Measurements from ENCODE around the gene ID2. TPM values are rescaled to one million over a fixed set of nuclear protein-coding genes. Genes with fewer than 3 reads are reported as not detected.

ID2 gene
- total RNA-seq, 1 experiment from 2014 or later = 112 TPM

- H3K36me3 ChIP-seq (ENCODE audit: control insufficient read depth in 1 of 2, insufficient read depth in 2 of 2, low read length in 2 of 2) = no peaks in the 10 kb centered on the region
- ChIA-PET POLR2A (interaction anchor here (1.1 to 1.7 kb wide), 2 partner anchors 10 to 13 kb away, joined by 3 to 6 read pairs; partner anchors contain the start of gene ID2), CTCF (no interaction called here), RAD21 (ENCODE audit: low non-redundant PET in 1 of 2, low total read pairs in 2 of 2, uncharacterized antibody in 2 of 2, unreplicated experiment in 2 of 2) (no interaction called here)
- no peaks in the 10 kb centered on the region for H3K4me1 ChIP-seq (ENCODE audit: control insufficient read depth in 1 of 2, insufficient read depth in 2 of 2, low read length in 2 of 2)
- DNase-seq (ENCODE audit: low read depth, low spot score) (no peak), ATAC-seq (no peak)
- no peak overlapping the region for H3K27ac ChIP-seq (ENCODE audit: low read depth, low read length)
- H3K27me3 ChIP-seq (ENCODE audit: insufficient read depth, low read length) = no peaks in the 10 kb centered on the region
- no peaks in the 10 kb centered on the region for H3K79me2 ChIP-seq (ENCODE audit: insufficient read depth, low read length)
- intact Hi-C loops (cut with micrococcal nuclease) = no loop called here
- no peaks in the 10 kb centered on the region for H4K20me1 ChIP-seq (ENCODE audit: insufficient read depth)
- H3K4me3 ChIP-seq (replicated peaks in 1 of 2; ENCODE audit: low read depth in 1 of 2, low read length in 2 of 2) = no peak overlapping the region
- no peaks in the 10 kb centered on the region for H3K9me2 ChIP-seq (ENCODE audit: insufficient read depth)
- H3K4me2 ChIP-seq (ENCODE audit: low read length) = no peak overlapping the region
- no peak overlapping the region for H2AFZ ChIP-seq (ENCODE audit: low read depth, low read length, poor library complexity, severe bottlenecking)
- no peak overlapping the region for H3K9ac ChIP-seq (ENCODE audit: low read length)
- BruUV-seq (replicated peaks) = no TSS peak
- 0 out of 4 replicates have a peak, but pooled peaks cover 0 to 3% of the 10 kb centered on the region in 2 experiments for H3K9me3 ChIP-seq (ENCODE audit: control insufficient read depth in 1 of 2, insufficient read depth in 1 of 2, low read depth in 1 of 2, low read length in 2 of 2)
- TF ChIP-seq ZFX (IDR thresholded peaks at IDR 0.05) (no peak), ZBTB33 (IDR thresholded peaks at IDR 0.05; ENCODE audit: extremely low read depth, insufficient replicate concordance, low read length) (no peak), JUND (IDR thresholded peaks at IDR 0.05) (no peak), ZNF274 (IDR thresholded peaks at IDR 0.05; ENCODE audit: low read depth, low read length) (no peak), YY1 (IDR thresholded peaks at IDR 0.05; ENCODE audit: extremely low read depth, insufficient replicate concordance, low read depth, low read length) (no peak), SP1 (IDR thresholded peaks at IDR 0.05; ENCODE audit: low read depth) (no peak), ELF1 (IDR thresholded peaks at IDR 0.05; ENCODE audit: borderline replicate concordance, low read depth) (no peak), ATF3 (IDR thresholded peaks at IDR 0.05) (no peak), CBX3 (IDR thresholded peaks at IDR 0.05; ENCODE audit: low read depth) (no peak), SRF (IDR thresholded peaks at IDR 0.05; ENCODE audit: low read depth) (no peak), EZH2 (IDR thresholded peaks at IDR 0.05) (no peak), EGR1 (IDR thresholded peaks at IDR 0.05; ENCODE audit: low read depth) (no peak)
Observed at GRCh38 chr2:8669157-8669817, 12.6 kb upstream of the ID2 start.
